Activated T-cell treated with anti-CD3 and anti-CD28 coated beads for 1 hour (primary cell): ENCODE results near the gene EID2.

Experiments used
- DNase-seq: peaks from one replicate; pipeline ENCODE4 v3.0.0-alpha.2; 2020; ENCODE audit warnings: low read depth

The EID2 gene

DNA sequence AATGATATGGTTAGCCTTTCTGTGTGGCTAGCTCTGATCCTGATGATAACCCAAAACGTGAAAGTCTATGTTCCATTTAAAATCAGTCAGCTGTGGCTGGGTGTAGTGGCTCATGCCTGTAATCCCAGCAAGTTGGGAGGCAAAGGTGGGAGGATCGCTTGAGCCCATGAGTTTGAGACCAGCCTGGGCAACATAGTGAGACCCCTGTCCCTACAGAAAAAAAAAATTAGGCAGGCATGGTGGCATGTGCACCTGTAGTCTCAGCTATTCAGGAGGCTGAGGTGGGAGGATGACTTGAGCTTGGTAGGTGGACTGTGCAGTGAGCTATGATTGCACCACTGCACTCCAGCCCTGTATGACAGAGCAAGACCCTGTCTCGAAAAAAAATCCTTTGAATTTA lies 6.2 kb downstream of the EID2 start:
- DNase-seq, result no peak

DNA sequence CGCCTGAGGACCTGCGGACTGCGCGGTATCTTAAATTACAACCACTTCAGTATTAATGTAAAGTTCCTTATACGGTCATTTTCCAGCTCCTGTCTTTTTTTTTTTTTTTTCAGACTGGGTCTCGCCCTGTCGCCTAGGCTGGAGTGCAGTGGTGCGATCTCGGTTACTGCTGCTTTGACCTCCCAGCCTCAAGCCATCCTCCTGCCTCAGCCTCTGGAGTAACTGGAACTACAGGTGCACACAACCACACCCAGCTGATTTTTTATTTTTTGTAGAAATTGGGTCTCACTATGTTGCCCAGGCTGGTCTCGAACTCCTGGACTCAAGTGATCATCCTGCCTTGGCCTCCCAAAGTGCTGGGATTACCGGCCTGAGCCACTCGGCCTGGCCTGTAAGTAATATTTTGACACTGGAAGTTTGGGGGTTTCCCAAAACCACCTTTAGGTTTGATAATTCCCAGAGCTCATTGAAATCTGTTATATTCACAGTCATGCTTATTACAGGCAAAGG lies 6.9 kb downstream of the EID2 start:
- DNase-seq, result no peak

- peak; percentile 94 for DNase-seq
These were observed 7.5 kb downstream of the EID2 start, which contains the start of gene EID2B for GRCh38 chr19:39532233-39533002. TSS of gene EID2B (minus strand) at chr19:39532852. CDS start at chr19:39532802, 50 bp downstream.

- DNase-seq, result no peak
These were observed 8.1 kb downstream of the EID2 start for GRCh38 chr19:39531834-39532232.

- DNase-seq, result no peak
These were observed 14.8 kb downstream of the EID2 start for GRCh38 chr19:39525205-39525604.

DNA sequence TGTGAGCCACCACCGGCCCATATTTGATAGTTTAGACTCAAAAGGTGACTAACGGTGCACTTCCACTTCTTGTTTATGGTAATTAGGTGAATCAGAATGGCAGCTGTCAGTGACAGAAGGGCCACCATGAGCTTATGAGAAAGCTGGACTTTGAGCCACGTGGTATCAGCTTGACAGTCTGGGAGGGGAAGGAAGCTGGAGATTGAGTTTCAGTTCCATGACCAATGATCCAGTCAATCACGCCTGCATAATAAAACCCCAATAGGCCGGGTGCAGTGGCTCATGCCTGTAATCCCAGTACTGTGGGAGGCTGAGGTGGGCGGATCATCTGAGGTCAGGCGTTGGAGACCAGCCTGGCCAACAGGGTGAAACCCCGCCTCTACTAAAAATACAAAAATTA lies 15.5 kb downstream of the EID2 start:
- DNase-seq, result no peak

GRCh38 chr19:39520541-39521484 lies 19.1 kb downstream of the EID2 start:
- no peak for DNase-seq

GRCh38 chr19:39518975-39519374 lies 21.0 kb downstream of the EID2 start:
- DNase-seq, result no peak

DNA sequence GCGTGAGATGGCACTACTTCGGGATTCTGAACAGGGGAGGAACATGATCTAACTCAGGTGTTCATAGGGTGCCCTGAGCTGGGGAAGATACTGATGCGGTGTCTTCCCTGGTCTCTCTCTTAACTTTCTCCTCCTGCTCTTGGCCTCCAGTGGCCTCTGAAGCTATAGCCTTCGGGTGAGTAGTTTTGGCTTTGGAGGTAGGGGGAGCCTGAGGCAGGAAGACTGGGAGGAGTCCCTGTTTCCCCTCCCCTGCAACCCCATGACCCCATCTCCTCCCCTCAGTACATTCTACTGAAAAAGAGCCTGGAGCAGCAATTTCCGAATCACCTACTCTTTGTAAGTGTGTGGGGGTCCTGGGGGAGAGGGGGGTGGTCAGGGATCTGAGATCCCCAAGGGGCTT lies 21.5 kb downstream of the EID2 start:
- DNase-seq, result no peak

DNA sequence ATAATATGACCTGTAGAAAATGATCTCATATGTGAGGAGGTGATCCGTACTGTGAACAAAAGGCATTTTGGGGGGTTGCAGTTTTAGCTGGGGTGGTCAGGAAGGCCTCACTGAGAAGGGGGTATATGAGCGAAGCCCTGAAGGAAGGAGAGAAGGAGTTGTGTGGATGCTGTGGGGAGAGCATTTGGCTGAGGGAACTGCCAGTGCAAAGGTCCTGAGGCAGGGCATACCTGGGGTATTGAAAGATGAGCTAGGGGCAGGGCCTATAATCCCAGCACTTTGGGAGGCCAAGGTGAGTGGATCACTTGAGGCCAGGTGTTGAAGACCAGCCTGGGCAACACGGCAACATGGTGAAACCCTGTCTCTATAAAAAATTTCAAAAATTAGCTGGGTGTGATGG lies 22.5 kb downstream of the EID2 start:
- DNase-seq, result no peak

- DNase-seq, result no peak
These were observed 23.7 kb downstream of the EID2 start for GRCh38 chr19:39516270-39516669.

- DNase-seq, result no peak
These were observed 24.3 kb downstream of the EID2 start for GRCh38 chr19:39515551-39516191.

- DNase-seq, result no peak
These were observed 25.0 kb downstream of the EID2 start, which contains the start of gene SELENOV for GRCh38 chr19:39514840-39515550. TSS of gene SELENOV (plus strand) at chr19:39515139. CDS start at chr19:39515213, 74 bp downstream.

- no peak for DNase-seq
These were observed 27.0 kb downstream of the EID2 start for GRCh38 chr19:39512988-39513387.

DNA sequence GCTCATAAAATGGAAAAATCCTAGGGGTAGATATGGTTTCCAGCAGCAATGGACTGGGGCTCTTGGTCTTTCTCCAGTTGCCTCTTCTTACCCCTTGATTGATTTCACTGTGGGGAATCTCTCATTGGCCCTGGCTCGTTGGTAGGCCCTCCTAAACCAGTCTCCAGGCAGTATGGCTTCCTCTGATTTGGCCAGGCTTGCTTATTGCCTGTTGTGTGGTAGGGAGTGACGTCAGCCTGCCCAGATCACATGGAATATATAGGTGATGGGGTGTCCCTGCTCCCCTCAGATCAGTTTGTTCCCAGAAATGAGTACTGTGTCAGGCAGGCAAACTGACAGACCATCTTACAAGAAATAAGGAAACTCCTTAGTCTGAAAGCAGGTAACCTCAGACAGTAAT lies 30.7 kb downstream of the EID2 start:
- DNase-seq, result no peak

DNA sequence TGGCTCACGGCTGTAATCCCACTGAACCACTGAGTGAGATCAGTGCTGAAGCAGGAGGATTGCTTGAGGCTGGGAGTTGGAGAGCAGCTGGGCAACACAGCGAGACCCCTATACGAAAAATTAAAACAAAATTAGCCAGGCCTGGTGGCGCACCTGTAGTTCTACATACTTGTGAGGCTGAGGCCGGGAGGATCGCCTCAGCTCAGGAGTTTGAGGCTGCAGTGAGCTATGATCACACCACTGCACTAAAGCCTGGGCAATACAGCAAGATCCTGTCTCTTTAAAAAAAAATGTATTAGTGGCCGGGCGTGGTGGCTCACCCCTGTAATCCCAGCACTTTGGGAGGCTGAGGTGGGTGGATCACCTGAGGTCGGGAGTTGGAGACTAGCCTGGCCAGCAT lies 31.3 kb downstream of the EID2 start:
- no peak for DNase-seq

DNA sequence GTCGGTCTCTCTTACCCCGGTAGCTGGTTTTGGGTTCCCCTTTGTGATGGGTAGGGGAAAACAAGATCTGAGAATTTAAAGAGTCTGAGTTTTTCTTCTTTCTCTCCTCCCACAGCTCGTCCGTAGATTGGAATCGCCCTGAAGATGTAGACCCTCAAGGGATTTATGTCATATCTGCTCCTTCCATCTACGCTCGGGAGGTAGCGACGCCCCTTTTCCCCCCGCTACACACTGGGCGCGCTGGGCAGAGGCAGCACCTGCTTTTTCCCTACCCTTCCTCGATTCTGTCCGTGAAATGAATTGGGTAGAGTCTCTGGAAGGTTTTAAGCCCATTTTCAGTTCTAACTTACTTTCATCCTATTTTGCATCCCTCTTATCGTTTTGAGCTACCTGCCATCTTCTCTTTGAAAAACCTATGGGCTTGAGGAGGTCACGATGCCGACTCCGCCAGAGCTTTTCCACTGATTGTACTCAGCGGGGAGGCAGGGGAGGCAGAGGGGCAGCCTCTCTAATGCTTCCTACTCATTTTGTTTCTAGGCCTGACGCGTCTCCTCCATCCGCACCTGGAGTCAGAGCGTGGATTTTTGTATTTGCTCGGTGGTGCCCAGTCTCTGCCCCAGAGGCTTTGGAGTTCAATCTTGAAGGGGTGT lies 32.1 kb downstream of the EID2 start:
- no peak for DNase-seq

GRCh38 chr19:39506944-39507714 lies 32.8 kb downstream of the EID2 start:
- DNase-seq, result peak; percentile 22

DNA sequence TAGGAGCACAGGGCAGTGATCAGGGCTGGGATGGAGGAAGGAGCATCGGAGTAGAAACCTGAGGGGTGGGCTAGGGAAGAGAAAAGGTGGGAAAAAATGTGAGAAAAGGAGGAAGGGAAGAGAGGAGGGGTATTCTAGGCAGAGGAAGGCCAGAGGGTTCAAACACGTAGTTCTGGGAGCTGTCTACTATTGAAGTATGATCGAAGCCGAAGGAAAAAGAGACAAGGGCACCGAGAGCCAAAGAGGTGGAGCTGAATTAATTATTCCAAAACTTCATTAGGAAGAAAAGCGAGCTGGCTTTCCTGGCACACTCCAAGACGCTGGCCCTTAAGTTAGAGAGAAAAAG lies 33.4 kb downstream of the EID2 start:
- DNase-seq, result no peak

DNA sequence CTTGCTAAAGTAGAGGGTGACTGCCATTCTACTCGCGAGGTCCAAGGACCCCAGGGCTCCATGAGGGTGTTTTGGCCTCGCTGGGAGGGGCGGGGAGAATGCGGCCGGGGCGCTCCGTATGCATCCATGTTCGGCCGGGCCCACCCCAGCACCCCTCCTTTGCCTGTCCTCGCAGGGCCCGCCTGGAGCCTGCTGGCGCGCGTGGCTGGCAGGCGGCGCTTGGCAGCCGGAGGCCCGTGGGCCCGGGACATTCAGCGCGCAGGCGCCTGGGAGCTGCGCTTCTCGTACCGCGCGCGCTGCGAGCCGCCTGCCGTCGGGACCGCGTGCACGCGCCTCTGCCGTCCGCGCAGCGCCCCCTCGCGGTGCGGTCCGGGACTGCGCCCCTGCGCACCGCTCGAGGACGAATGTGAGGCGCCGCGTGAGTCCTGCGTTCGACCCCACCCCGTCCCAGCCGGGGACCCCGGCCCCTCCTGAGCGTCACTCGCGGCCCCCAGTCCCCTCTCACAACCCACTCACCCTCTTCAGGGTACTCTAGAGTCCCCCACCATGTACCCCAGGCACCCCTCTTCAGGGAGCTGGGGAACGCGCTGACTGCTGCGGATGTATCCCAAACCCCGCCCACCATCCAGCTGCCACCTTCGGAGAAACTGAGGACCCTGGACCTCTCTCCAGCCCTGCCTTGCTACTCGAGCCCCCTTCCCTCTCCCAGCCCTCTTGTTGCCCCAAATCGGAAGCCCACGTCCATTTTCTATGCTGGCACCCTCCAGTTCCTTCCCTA lies 37.1 kb downstream of the EID2 start:
- DNase-seq, result peak; percentile 64
